A549 (cell line): ENCODE results near the gene BAAT.

Experiments used
- CTCF ChIP-seq: fragments of >200 bp; sonication (Bioruptor Twin); formaldehyde crosslinking; IDR thresholded peaks from 3 replicates; pipeline ENCODE4 v1.5.1; 2016
- KDM5A ChIP-seq: fragments of 200-600 bp; sonication (generic); IDR thresholded peaks from 2 replicates; pipeline ENCODE4 v1.6.1; 2016; ENCODE audit warnings: antibody characterized with exemption, mild to moderate bottlenecking

- TF ChIP-seq CTCF (no peak), KDM5A (no peak)
Observed at GRCh38 chr9:101356619-101357018, 28.2 kb downstream of the BAAT start.
